B cell (primary cell): ENCODE data around the gene MKS1. TPM values are rescaled to one million over a fixed set of nuclear protein-coding genes. Genes with fewer than 3 reads are reported as not detected.

Source experiments
- ATAC-seq: fragments of 200-7000 bp; cut with Tn5 transposase; one replicate; pipeline ENCODE4 v1.10.0; 2021; ENCODE audit warnings: low read depth, mild to moderate bottlenecking, moderate number of reproducible peaks, moderate library complexity
- CTCF ChIA-PET: fragments of 350-600 bp; sonication (Branson Sonifier 250); formaldehyde crosslinking; loops from one replicate; lab custom pipeline; 2021; ENCODE audit warnings: antibody characterized with exemption, inconsistent platforms; lab: Charles Lee
- POLR2A ChIA-PET: fragments of 350-600 bp; sonication (Branson Sonifier 250); formaldehyde crosslinking; loops from one replicate; lab custom pipeline; 2021; ENCODE audit warnings: antibody characterized with exemption; lab: Charles Lee
- DNase-seq: peaks from one replicate; pipeline ENCODE4 v3.0.0; 2013
- H2AFZ ChIP-seq: 2 replicates; pipeline ENCODE4 v1.6.1; 2012; ENCODE audit warnings: mild to moderate bottlenecking, low read depth, low read length; ENCODE audit not compliant: insufficient read depth, poor library complexity, severe bottlenecking
- H3K27ac ChIP-seq, 2 donors: 1 replicate in 1 of 2; 2 replicates in 1 of 2; pipeline ENCODE4 v1.5.1; 2012 to 2013; ENCODE audit warnings: low read length in 2 of 2, mild to moderate bottlenecking in 2 of 2, moderate library complexity in 1 of 2
- H3K27me3 ChIP-seq, 4 experiments: fragments of 200-600 bp in 1 of 4; sonication (generic) in 1 of 4; replicated peaks in 1 of 4; 1 replicate in 2 of 4; 2 replicates in 2 of 4; pipeline versions ENCODE4 v1.6.1 to v1.7.0; 2013 to 2016; ENCODE audit warnings: low read length in 3 of 4, mild to moderate bottlenecking in 2 of 4, mixed read lengths in 1 of 4, moderate library complexity in 1 of 4; ENCODE audit not compliant: insufficient read depth in 4 of 4, control insufficient read depth in 3 of 4; ENCODE audit errors: control extremely low read depth in 1 of 4
- H3K36me3 ChIP-seq, 2 experiments: replicated peaks in 1 of 2; 1 replicate in 1 of 2; 2 replicates in 1 of 2; pipeline versions ENCODE4 v1.6.1 to v1.7.1; 2013; ENCODE audit warnings: low read length in 1 of 2; ENCODE audit not compliant: insufficient read depth in 2 of 2, control insufficient read depth in 1 of 2; ENCODE audit errors: control extremely low read depth in 1 of 2, extremely low read depth in 1 of 2
- H3K4me1 ChIP-seq, 2 donors: fragments of 200-600 bp in 1 of 2; sonication (generic) in 1 of 2; 1 replicate in 1 of 2; 2 replicates in 1 of 2; pipeline versions ENCODE4 v1.5.1 to v1.6.1; 2013 to 2017; ENCODE audit warnings: low read length in 2 of 2; ENCODE audit not compliant: control insufficient read depth in 2 of 2, insufficient read depth in 2 of 2
- H3K4me2 ChIP-seq: replicated peaks from 2 replicates; pipeline ENCODE3; 2012; ENCODE audit warnings: mild to moderate bottlenecking, low read depth, low read length; ENCODE audit not compliant: poor library complexity, severe bottlenecking
- H3K4me3 ChIP-seq, 5 experiments: fragments of 200-600 bp in 1 of 5; sonication (generic) in 1 of 5; 1 replicate in 3 of 5; 2 replicates in 2 of 5; pipeline versions ENCODE4 v1.5.1 to v1.7.0; 2011 to 2016; ENCODE audit warnings: low read length in 4 of 5, mild to moderate bottlenecking in 4 of 5, low read depth in 2 of 5, control low read depth in 1 of 5, moderate library complexity in 1 of 5; ENCODE audit not compliant: insufficient read depth in 1 of 5; ENCODE audit errors: control extremely low read depth in 1 of 5, extremely low read depth in 1 of 5
- H3K79me2 ChIP-seq: fragments of 200-600 bp; sonication (generic); one replicate; pipeline ENCODE4 v1.6.0; 2016; ENCODE audit warnings: low read length; ENCODE audit not compliant: control insufficient read depth, insufficient read depth
- H3K9ac ChIP-seq: fragments of 200-600 bp; sonication (generic); 2 replicates; pipeline ENCODE4 v1.6.1; 2017; ENCODE audit warnings: mild to moderate bottlenecking, low read length, moderate library complexity
- H3K9me3 ChIP-seq, 3 donors: one replicate each; pipeline versions ENCODE4 v1.6.1 to v1.7.1; 2013; ENCODE audit warnings: low read length in 2 of 3; ENCODE audit not compliant: control insufficient read depth in 2 of 3, insufficient read depth in 1 of 3; ENCODE audit errors: control extremely low read depth in 1 of 3
- H4K20me1 ChIP-seq: 2 replicates; pipeline ENCODE4 v1.6.0; 2012; ENCODE audit warnings: mild to moderate bottlenecking, low read length; ENCODE audit not compliant: insufficient read depth, control insufficient read depth, poor library complexity, severe bottlenecking
- H3K27ac Mint-ChIP-seq: one replicate; pipeline ENCODE4 v1.8.0; 2021; ENCODE audit warnings: mixed read lengths
- H3K27me3 Mint-ChIP-seq: one replicate; pipeline ENCODE4 v1.8.0; 2021; ENCODE audit warnings: mixed read lengths
- H3K4me1 Mint-ChIP-seq: one replicate; pipeline ENCODE4 v1.8.0; 2021; ENCODE audit warnings: mixed read lengths
- H3K4me3 Mint-ChIP-seq: one replicate; pipeline ENCODE4 v1.8.0; 2021; ENCODE audit warnings: mixed read lengths
- H3K9me3 Mint-ChIP-seq: one replicate; pipeline ENCODE4 v1.8.0; 2022; ENCODE audit warnings: mixed read lengths; ENCODE audit not compliant: insufficient read depth
- EZH2 ChIP-seq: IDR thresholded peaks from 2 replicates; pipeline ENCODE4 v1.6.1; 2012; ENCODE audit warnings: borderline replicate concordance, low read depth, mild to moderate bottlenecking, moderate library complexity, low read length; ENCODE audit not compliant: insufficient read depth, poor library complexity, severe bottlenecking
- WGBS: methylation state at CpG from one replicate; pipeline ENCODE4 v1.1.5; 2013; ENCODE audit warnings: missing lambda C conversion rate; ENCODE audit not compliant: insufficient coverage; 5-methylcytosine and 5-hydroxymethylcytosine counted together
- intact Hi-C: fragments of 100-400 bp; cut with micrococcal nuclease; formaldehyde crosslinking; loops from one replicate; pipeline ENCODE4 v1.10.0; 2022
- polyA plus RNA-seq: library from polyadenylated mRNA; depleted of rRNA; stranded (reverse); fragments of >200 nt; gene quantifications from 2 replicates; pipeline ENCODE4 v1.2.3, GENCODE V29; 2012
- total RNA-seq, 2 donors: library from RNA; stranded (reverse); fragments of 120-200 nt in 1 of 2; gene quantifications; 1 replicate in 1 of 2; 2 replicates in 1 of 2; pipeline versions ENCODE4 v1.2.3 to v1.2.4, GENCODE V29; 2013 to 2022
- TF ChIP-seq, protein P1 (sequence below): fragments of 200-600 bp; IDR thresholded peaks from one replicate; pipeline ENCODE4 v1.8.0; 2022; ENCODE audit warnings: antibody characterized with exemption, mild to moderate bottlenecking

Gene MKS1
- total and polyA plus RNA-seq, 2 donors (not counting 1 experiment from before 2014, with no cell fraction given): 8.3 to 19.6 TPM

DNA sequence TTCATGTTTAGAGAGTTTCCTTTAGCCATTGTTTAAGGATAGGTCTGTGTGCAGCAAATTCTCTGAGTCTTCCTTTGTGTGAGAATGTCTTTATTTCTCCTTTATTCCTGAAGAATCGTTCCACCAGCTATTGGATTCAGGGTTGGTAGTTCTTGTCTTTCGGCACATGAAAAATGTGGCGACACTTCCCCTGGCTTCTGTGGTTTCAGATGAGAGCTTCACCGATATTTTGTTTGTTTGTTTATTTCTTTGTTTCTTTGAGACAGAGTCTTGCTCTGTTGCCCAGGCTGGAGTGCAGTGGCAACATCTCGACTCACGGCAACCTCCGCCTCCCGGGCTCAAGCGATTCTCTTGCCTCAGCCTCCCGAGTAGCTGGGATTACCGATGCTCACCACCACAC lies 43.1 kb upstream of the MKS1 start:
- TF ChIP-seq, protein P1, sequence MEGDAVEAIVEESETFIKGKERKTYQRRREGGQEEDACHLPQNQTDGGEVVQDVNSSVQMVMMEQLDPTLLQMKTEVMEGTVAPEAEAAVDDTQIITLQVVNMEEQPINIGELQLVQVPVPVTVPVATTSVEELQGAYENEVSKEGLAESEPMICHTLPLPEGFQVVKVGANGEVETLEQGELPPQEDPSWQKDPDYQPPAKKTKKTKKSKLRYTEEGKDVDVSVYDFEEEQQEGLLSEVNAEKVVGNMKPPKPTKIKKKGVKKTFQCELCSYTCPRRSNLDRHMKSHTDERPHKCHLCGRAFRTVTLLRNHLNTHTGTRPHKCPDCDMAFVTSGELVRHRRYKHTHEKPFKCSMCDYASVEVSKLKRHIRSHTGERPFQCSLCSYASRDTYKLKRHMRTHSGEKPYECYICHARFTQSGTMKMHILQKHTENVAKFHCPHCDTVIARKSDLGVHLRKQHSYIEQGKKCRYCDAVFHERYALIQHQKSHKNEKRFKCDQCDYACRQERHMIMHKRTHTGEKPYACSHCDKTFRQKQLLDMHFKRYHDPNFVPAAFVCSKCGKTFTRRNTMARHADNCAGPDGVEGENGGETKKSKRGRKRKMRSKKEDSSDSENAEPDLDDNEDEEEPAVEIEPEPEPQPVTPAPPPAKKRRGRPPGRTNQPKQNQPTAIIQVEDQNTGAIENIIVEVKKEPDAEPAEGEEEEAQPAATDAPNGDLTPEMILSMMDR: no peak
- TF ChIP-seq EZH2: no peak
- 86% methylated on average over 9 of the region's 11 CpGs for WGBS
- no peak for ATAC-seq

DNA sequence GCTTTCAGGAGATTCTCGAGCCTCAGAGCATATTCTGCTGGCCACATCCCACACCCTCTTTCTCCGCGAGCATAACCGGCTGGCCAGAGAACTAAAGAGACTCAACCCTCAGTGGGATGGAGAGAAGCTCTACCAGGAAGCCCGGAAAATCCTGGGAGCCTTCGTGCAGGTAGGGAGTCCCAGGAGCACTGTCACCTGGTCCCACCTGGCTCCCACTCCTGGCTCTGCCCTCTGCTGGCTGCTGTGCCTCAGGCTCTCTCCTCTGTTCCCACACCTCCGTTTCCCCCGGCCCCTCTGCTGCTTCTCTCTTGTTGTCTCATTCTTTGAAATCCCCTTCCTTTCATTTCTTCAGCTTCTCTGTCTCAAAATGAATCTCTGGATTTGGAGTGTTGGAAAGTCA lies 35.7 kb upstream of the MKS1 start:
- no peak overlapping the region for H3K27ac ChIP-seq
- 53% methylated on average over 6 of the region's 8 CpGs for WGBS
- peaks cover 0 to 11% (median 4%) of the 10 kb centered on the region in 4 experiments for H3K27me3 ChIP-seq
- TF ChIP-seq, protein P1: no peak
- TF ChIP-seq EZH2: no peak
- Mint-ChIP-seq H3K9me3 (no peaks in the 10 kb centered on the region), H3K27ac (no peak overlapping the region), H3K27me3 (peaks cover 19% of the 10 kb centered on the region), H3K4me1 (peaks cover 6% of the 10 kb centered on the region), H3K4me3 (no peak overlapping the region)
- H3K9me3 ChIP-seq: no peaks in the 10 kb centered on the region
- H2AFZ ChIP-seq: no peak overlapping the region
- H3K4me3 ChIP-seq: no peak overlapping the region
- no peaks in the 10 kb centered on the region for H4K20me1 ChIP-seq
- no peak overlapping the region for H3K4me2 ChIP-seq
- CTCF ChIA-PET: interaction anchor here (1.5 to 8.4 kb wide), 2 partner anchors 37 to 55 kb away, joined by 4 to 58 read pairs; partner anchors contain the start of gene MKS1
- no peaks in the 10 kb centered on the region for H3K36me3 ChIP-seq
- H3K9ac ChIP-seq: no peak overlapping the region
- DNase-seq (no peak), ATAC-seq (no peak)
- POLR2A ChIA-PET: no interaction called here
- H3K79me2 ChIP-seq: no peaks in the 10 kb centered on the region
- intact Hi-C loops: no loop called here
- peaks cover 3 to 4% of the 10 kb centered on the region in 2 donors for H3K4me1 ChIP-seq

More for the DNA sequence above, 43.1 kb upstream of the MKS1 start:
- no peaks in the 10 kb centered on the region for H3K9me3 Mint-ChIP-seq
- no peak overlapping the region for H3K27ac Mint-ChIP-seq
- DNase-seq: no peak
- intact Hi-C loops: no loop called here
- no peaks in the 10 kb centered on the region for H3K79me2 ChIP-seq
- no peaks in the 10 kb centered on the region for H3K9me3 ChIP-seq
- no peaks in the 10 kb centered on the region for H4K20me1 ChIP-seq
- no peaks in the 10 kb centered on the region for H3K36me3 ChIP-seq
- H2AFZ ChIP-seq: no peak overlapping the region
- H3K4me3 ChIP-seq: no peak overlapping the region
- H3K27ac ChIP-seq: no peak overlapping the region
- no peak overlapping the region for H3K4me3 Mint-ChIP-seq
- POLR2A ChIA-PET: no interaction called here
- H3K4me1 ChIP-seq: no peaks in the 10 kb centered on the region
- no peak overlapping the region for H3K9ac ChIP-seq
- no peaks in the 10 kb centered on the region for H3K4me1 Mint-ChIP-seq
- H3K4me2 ChIP-seq: no peak overlapping the region
- H3K27me3 ChIP-seq: peaks cover 0 to 23% (median 13%) of the 10 kb centered on the region in 4 experiments
- peaks cover 69% of the 10 kb centered on the region for H3K27me3 Mint-ChIP-seq
- CTCF ChIA-PET: no interaction called here
